Heart left ventricle (tissue), 16 donors: ENCODE measurements around the gene IFI30. TPM values are rescaled to one million over a fixed set of nuclear protein-coding genes. Genes with fewer than 3 reads are reported as not detected.

Experiments used
- ATAC-seq, 4 donors: fragments of 200-7000 bp; cut with Tn5 transposase; one replicate each; pipeline ENCODE4 v1.9.1; 2020 to 2022; ENCODE audit warnings: moderate library complexity in 4 of 4, mild to moderate bottlenecking in 3 of 4, moderate number of reproducible peaks in 1 of 4
- DNase-seq, 5 donors: peaks; one replicate each; pipeline ENCODE4 v3.0.0-alpha.2; 2020
- H3K27ac ChIP-seq, 12 donors: fragments of 200-600 bp; sonication (generic) in 4 of 12; one replicate each; pipeline versions ENCODE4 v1.5.0 to v1.8.0; 2016 to 2022; ENCODE audit warnings: mild to moderate bottlenecking in 2 of 12
- H3K27me3 ChIP-seq, 9 donors: fragments of 200-600 bp; sonication (generic) in 2 of 9; one replicate each; pipeline versions ENCODE4 v1.5.1 to v1.8.0; 2016 to 2022; ENCODE audit warnings: mild to moderate bottlenecking in 3 of 9
- H3K36me3 ChIP-seq, 9 donors: fragments of 200-600 bp; sonication (generic) in 2 of 9; one replicate each; pipeline versions ENCODE4 v1.5.0 to v1.8.0; 2018 to 2022; ENCODE audit warnings: mild to moderate bottlenecking in 2 of 9
- H3K4me1 ChIP-seq, 12 donors: fragments of 200-600 bp; sonication (generic) in 4 of 12; one replicate each; pipeline versions ENCODE4 v1.5.0 to v1.8.0; 2016 to 2022; ENCODE audit warnings: mild to moderate bottlenecking in 3 of 12
- H3K4me3 ChIP-seq, 12 donors: fragments of 200-600 bp; sonication (generic) in 4 of 12; one replicate each; pipeline versions ENCODE4 v1.5.0 to v1.8.0; 2017 to 2022; ENCODE audit warnings: mild to moderate bottlenecking in 9 of 12, moderate library complexity in 4 of 12
- H3K9me3 ChIP-seq, 12 donors: fragments of 200-600 bp; sonication (generic) in 4 of 12; one replicate each; pipeline versions ENCODE4 v1.5.0 to v1.8.0; 2016 to 2022; ENCODE audit warnings: mild to moderate bottlenecking in 1 of 12
- POLR2A ChIP-seq, 2 donors: fragments of 450-650 bp; IDR thresholded peaks; one replicate each; pipeline ENCODE4 v1.6.1; 2017; ENCODE audit warnings: antibody characterized with exemption in 2 of 2, mild to moderate bottlenecking in 2 of 2, moderate library complexity in 2 of 2
- WGBS, 4 donors: extraction: QIAGEN DNeasy Blood & Tissue Kit in 2 of 4; methylation state at CpG; one replicate each; pipeline versions ENCODE4 v1.1.5 to v1.1.7; 2013 to 2018; 5-methylcytosine and 5-hydroxymethylcytosine counted together
- intact Hi-C, 10 donors: fragments of 100-400 bp; cut with DNase I; formaldehyde crosslinking; loops; one replicate each; pipeline versions ENCODE4 v1.11.1 to v1.14.2; 2022
- polyA plus RNA-seq, 2 donors: library from polyadenylated mRNA; stranded (reverse); fragments of 200-250 nt; gene quantifications; one replicate each; pipeline ENCODE4 v1.2.3, GENCODE V29; 2013
- total RNA-seq, 9 donors: library from RNA; depleted of rRNA in 2 of 9; stranded (reverse); fragments of >200 nt in 2 of 9; fragmentation: NEBNext Ultra II Directional in 3 of 9; extraction: Animal tissue kit (Norgen Biotek cat#: 25700) in 3 of 9; gene quantifications; one replicate each; pipeline versions ENCODE4 v1.1.0 to v1.2.4, GENCODE V29; 2016 to 2023
- TF ChIP-seq, protein P1 (sequence below), 12 donors: fragments of 200-600 bp; sonication (generic) in 4 of 12; IDR thresholded peaks; one replicate each; pipeline versions ENCODE4 v1.5.0 to v1.8.0; 2018 to 2022; ENCODE audit warnings: antibody characterized with exemption in 12 of 12, mild to moderate bottlenecking in 5 of 12
- donor health status: ischemic (EF 13 %, LVEDD 7.1; RV severe dilation, severe dysfunction).
- donor health status: healthy with polysubstance abuse.
- donor health status: DM: no; HTN: yes; CAD: no.
- donor health status: DM: no; HTN: no; CAD: no.
- donor health status: ischemic (EF 25% LVEDD 6.9; RV normal size, moderate dysfunction).
- donor health status: ischemic (EF 25% LVEDD 5.7; RV mildly dilated, moderate dysfunction).
- donor health status: healthy.
- donor health status: DM: yes; HTN: yes; CAD: no.
- donor health status: ischemic (EF 35%, LVEDD 5.7; RV mildly dilated, moderate dysfunction).
- donor health status: nonischemic (EF 11% LVEDD 7.7; RV severe dilation, severe dysfunction).
- donor health status: DM: yes; HTN: yes; CAD: no.
- donor health status: PGD.
- donor health status: ischemic (EF 29% LVEDD 5.4; RV normal size, mild dysfunction).
- donor health status: nonischemic (EF 23%, LVEDD 6.1; RV moderate dilation, normal function).

The IFI30 gene
- total and polyA plus RNA-seq, 11 donors = 8.9 to 455 (median 15.2) TPM

GRCh38 chr19:18216789-18217188 lies 43.2 kb downstream of the IFI30 start:
- Histone ChIP-seq H3K4me1 (no peaks in the 10 kb centered on the region), H3K36me3 (no peaks in the 10 kb centered on the region), H3K9me3 (no peaks in the 10 kb centered on the region), H3K27me3 (peaks cover 0 to 17% (median 10%) of the 10 kb centered on the region in 9 donors), H3K27ac (no peak overlapping the region), H3K4me3 (no peak overlapping the region)
- intact Hi-C loops = no loop called here
- 91 to 94% (median 93%) methylated on average over 8 of the region's 8 CpGs for WGBS, 4 donors
- TF ChIP-seq, protein P1, sequence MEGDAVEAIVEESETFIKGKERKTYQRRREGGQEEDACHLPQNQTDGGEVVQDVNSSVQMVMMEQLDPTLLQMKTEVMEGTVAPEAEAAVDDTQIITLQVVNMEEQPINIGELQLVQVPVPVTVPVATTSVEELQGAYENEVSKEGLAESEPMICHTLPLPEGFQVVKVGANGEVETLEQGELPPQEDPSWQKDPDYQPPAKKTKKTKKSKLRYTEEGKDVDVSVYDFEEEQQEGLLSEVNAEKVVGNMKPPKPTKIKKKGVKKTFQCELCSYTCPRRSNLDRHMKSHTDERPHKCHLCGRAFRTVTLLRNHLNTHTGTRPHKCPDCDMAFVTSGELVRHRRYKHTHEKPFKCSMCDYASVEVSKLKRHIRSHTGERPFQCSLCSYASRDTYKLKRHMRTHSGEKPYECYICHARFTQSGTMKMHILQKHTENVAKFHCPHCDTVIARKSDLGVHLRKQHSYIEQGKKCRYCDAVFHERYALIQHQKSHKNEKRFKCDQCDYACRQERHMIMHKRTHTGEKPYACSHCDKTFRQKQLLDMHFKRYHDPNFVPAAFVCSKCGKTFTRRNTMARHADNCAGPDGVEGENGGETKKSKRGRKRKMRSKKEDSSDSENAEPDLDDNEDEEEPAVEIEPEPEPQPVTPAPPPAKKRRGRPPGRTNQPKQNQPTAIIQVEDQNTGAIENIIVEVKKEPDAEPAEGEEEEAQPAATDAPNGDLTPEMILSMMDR (IDR thresholded peaks at IDR 0.05) = no peak
- no peak for TF ChIP-seq POLR2A (IDR thresholded peaks at IDR 0.05)
- ATAC-seq = no peak
- DNase-seq = no peak

DNA sequence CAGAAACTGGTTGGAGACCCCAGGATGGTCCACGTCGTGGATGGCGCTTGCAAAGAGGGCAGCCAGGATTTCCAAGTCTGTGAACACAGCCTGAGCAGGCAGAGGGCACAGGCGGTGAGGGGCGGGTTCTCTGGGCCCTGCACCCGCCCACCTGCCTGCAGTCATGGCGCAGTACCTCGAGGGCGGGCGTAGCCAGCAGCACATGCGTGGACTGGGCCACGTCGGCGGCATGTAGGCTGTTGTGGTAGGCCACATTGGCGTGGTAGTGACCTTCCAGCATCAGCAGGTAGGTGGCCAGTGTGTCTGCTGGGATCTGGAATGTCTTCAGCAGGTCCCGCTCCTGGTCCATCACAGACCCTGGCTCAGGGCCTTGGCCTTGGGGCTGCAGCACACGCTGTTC lies 44.5 kb downstream of the IFI30 start:
- Histone ChIP-seq H3K36me3 (no peaks in the 10 kb centered on the region), H3K27me3 (peaks cover 0 to 22% (median 10%) of the 10 kb centered on the region in 9 donors), H3K4me1 (no peaks in the 10 kb centered on the region), H3K4me3 (no peak overlapping the region), H3K9me3 (no peaks in the 10 kb centered on the region), H3K27ac (no peak overlapping the region)
- DNase-seq (no peak), ATAC-seq (no peak)
- no peak for TF ChIP-seq POLR2A (IDR thresholded peaks at IDR 0.05)
- TF ChIP-seq, protein P1 (IDR thresholded peaks at IDR 0.05) = no peak
- 88 to 89% (median 88%) methylated on average over 17 of the region's 17 CpGs for WGBS, 4 donors
- intact Hi-C loops = no loop called here

DNA sequence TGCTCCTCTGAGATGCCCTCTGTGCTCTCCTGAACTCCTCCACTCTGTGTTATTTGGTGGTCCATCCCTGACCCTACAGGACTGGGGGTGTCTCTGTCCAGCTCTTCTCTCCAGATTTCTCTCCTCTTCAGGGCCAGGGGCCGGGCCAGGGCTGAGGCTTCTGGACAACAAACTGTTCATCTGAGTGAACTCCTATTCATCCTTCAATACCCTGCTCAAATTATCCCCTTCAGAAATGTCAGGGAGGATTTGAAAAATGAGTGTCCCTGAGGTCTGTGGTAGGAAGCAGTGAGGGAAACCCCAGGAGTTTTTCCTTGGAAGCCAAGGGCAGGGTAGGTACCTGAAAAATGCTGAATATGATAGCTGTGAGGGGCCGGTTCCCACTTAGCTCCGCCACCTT lies 45.0 kb downstream of the IFI30 start:
- Histone ChIP-seq H3K27me3 (peaks cover 0 to 22% (median 10%) of the 10 kb centered on the region in 9 donors), H3K4me1 (peaks cover 0 to 1% (median 0%) of the 10 kb centered on the region in 12 donors), H3K9me3 (no peaks in the 10 kb centered on the region), H3K27ac (no peak overlapping the region), H3K36me3 (no peaks in the 10 kb centered on the region), H3K4me3 (no peak overlapping the region)
- ATAC-seq (no peak), DNase-seq (no peak)
- intact Hi-C loops = no loop called here
- no peak for TF ChIP-seq POLR2A (IDR thresholded peaks at IDR 0.05)
- TF ChIP-seq, protein P1 (IDR thresholded peaks at IDR 0.05) = no peak
- 77 to 93% (median 90%) methylated on average over 3 of the region's 3 CpGs for WGBS, 4 donors

DNA sequence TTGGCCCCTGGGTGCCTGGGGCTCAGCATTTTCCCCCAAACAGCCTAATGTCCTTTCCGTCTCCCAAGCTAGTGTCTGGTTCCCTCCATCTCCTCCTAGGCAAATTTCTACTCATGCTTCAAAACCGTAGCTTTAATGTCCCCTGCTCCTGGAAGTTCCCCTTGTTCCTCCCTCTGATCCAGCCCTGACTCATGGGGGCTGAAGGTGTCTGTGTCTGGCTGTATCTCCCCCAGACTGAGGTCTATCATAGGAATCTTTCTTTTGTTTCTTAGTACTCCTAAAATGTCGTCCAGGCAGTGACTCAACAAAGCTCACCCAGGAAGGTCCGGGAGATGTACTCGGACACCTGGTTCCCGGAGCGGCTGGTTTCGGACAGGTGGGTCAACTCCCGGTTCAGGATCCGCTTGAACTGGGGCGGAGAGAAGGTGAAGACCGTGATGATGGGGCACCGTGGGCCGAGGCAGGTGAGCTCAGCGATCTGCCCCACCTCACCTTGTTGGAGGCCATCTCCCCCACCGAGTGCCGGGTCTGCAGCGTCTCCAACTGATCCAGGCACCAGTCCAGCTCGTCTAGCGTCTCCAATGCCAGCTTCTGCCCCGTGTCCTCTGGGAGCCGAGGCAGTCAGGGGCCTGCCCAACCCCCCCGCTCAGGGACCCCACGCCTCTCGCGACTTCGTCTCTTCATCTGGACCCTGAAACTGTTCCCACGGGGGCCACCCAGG lies 46.5 kb downstream of the IFI30 start:
- Histone ChIP-seq H3K27ac (no peak overlapping the region), H3K4me3 (no peak overlapping the region), H3K4me1 (peaks cover 0 to 15% (median 9%) of the 10 kb centered on the region in 12 donors), H3K27me3 (peaks cover 4 to 26% (median 13%) of the 10 kb centered on the region in 9 donors), H3K36me3 (no peaks in the 10 kb centered on the region), H3K9me3 (no peaks in the 10 kb centered on the region)
- intact Hi-C loops = loop anchor here in 1 of 10 donors (5.0 kb wide), 1 partner anchor 68 kb away; the partner anchor contains the start of gene PIK3R2
- TF ChIP-seq POLR2A (IDR thresholded peaks at IDR 0.05) = no peak
- TF ChIP-seq, protein P1 (IDR thresholded peaks at IDR 0.05) = no peak
- WGBS, 4 donors = 66 to 75% (median 68%) methylated on average over 22 to 28 of the region's 28 CpGs
- ATAC-seq (no peak), DNase-seq (no peak)
